ENCODE results near the gene COG5. TPM values are rescaled to one million over a fixed set of nuclear protein-coding genes. Genes with fewer than 3 reads are reported as not detected.

COG5 gene
- 21.0 and 21.8 TPM in 2 replicates for total RNA-seq (2012; rRNA removed)

DNA sequence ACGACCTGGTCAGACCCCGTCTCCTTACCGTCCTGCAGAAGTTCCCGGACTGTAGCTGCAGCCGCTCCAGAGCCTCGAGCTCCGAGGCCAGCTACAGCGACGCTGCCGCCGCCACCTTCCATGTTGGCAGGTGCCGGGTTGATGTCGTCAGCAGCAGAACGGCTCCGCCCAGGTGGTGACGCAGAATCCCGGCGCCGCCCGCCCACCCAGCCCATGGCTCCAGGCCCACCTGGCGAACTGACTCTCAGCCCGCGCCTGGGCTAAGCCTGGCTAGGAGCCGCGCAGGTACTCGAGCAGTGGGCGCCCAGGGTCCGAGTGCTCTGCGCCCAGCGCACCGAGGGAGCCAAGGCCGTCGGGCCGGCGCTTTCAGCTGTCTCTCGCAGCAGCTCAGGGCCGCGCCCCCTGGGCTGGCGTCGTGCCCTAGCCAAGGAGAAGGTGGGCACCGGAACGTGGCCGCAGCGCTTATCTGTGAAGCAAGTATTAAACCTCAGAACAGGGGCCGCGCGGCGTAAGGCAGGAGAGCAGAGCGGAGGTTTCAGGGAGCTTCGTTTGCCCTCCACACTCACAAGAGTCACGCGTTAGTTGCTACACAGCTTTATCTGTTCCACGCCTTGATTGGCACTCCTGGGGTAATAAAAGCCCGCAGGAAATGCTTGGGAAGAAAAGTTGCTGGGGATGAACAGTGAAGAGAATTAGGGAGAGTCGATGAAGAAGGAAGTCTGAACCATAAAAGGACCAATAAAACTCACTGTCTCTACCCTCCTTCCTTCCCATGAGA lies at the start of gene COG5, which contains the start of gene DUS4L:
Gene COG5, minus strand, starts transcription at position 146 of the 778 bp plus-strand sequence. Its CDS starts 24 bp downstream, at position 122.
Gene DUS4L, plus strand, starts transcription at position 197 of the 778 bp plus-strand sequence. CDS start 3,100 bp downstream, outside the sequence.
- H3K4me2 ChIP-seq (ENCODE audit: low read length) = peak within 1 kb of the TSS; percentile 83
- no peaks in the 10 kb centered on the region for H3K27me3 ChIP-seq (ENCODE audit: control insufficient read depth, insufficient read depth, low read length)
- H3K36me3 ChIP-seq (ENCODE audit: insufficient read depth, low read length) = no peaks in the 10 kb centered on the region
- peak within 1 kb of the TSS; percentile 94 for H3K9ac ChIP-seq (ENCODE audit: low read depth, low read length)
- peaks cover 32% of the 10 kb centered on the region for H3K4me1 ChIP-seq (ENCODE audit: control insufficient read depth, insufficient read depth, low read length)
- H3K4me3 ChIP-seq (ENCODE audit: low read length) = peak within 1 kb of the TSS; percentile 99
- H3K9me3 ChIP-seq (replicated peaks; ENCODE audit: low read length) = no peaks in the 10 kb centered on the region

DNA sequence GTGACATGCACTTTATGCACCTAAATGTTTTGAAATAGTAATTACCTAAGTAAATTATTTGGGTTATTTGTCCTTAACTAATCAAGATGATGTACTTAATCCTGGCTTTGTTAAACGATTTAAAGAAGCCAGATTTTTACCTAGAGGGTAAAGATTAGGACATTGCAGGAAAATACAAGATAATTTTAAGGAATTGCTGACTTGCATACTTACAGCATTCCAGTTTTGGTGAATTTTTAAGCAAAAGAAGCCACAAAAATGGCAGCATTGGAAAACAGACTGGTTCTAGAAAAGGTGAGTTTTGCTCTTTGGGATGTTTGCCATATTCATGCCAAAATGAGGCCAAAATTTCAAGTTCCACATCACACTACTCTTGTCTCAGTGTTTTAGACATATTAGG lies 49.7 kb upstream of the COG5 start:
- Histone ChIP-seq H3K4me1 (ENCODE audit: control insufficient read depth, insufficient read depth, low read length) (peaks cover 10% of the 10 kb centered on the region), H3K9me3 (replicated peaks; ENCODE audit: low read length) (no peaks in the 10 kb centered on the region), H3K27me3 (ENCODE audit: control insufficient read depth, insufficient read depth, low read length) (no peaks in the 10 kb centered on the region), H3K4me3 (ENCODE audit: low read length) (no peak overlapping the region), H3K4me2 (ENCODE audit: low read length) (no peak overlapping the region), H3K36me3 (ENCODE audit: insufficient read depth, low read length) (peaks cover 28% of the 10 kb centered on the region), H3K9ac (ENCODE audit: low read depth, low read length) (no peak overlapping the region)

DNA sequence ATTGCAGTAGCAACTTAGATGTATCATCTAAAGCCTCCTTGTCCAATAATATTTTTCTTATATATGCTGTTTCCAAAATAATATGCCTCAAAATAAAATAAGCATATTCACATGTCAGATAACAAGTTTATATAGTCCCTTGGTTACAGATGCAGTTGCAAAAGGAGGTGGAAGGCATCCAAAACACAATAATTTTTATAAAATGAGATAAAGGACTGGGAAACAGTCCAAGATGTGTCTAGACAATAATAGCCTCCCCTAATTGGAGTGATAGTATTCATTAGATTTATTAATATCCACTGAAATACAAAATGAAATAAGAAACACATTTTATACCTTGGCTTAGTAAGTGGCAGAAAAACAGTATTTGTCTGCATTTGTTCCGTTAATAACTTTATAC lies 46.6 kb upstream of the COG5 start:
- Histone ChIP-seq H3K4me2 (ENCODE audit: low read length) (no peak overlapping the region), H3K9me3 (replicated peaks; ENCODE audit: low read length) (no peaks in the 10 kb centered on the region), H3K4me3 (ENCODE audit: low read length) (no peak overlapping the region), H3K9ac (ENCODE audit: low read depth, low read length) (no peak overlapping the region), H3K27me3 (ENCODE audit: control insufficient read depth, insufficient read depth, low read length) (no peaks in the 10 kb centered on the region), H3K36me3 (ENCODE audit: insufficient read depth, low read length) (peaks cover 14% of the 10 kb centered on the region), H3K4me1 (ENCODE audit: control insufficient read depth, insufficient read depth, low read length) (peaks cover 10% of the 10 kb centered on the region)

DNA sequence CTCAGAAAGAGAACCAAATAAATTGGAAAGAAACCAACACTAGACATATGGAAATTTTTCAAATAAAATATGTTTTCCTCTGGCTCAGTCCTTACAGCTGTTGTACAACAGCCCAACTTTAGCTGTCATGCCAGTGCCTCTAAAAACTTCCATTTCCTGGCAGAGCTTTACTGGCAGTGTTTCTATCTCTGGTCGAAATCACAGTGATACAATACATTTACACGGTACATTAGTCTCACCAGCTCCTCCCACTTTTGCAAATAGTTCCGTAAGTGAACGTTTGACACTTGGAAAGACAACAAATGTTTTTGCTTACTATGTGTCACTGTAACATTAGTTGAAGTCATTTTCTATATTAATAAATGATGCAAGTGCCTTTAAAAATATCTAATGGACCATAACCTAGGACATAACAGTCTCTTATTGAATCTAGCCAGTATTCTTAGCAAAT lies 46.1 kb upstream of the COG5 start:
- no peaks in the 10 kb centered on the region for H3K9me3 ChIP-seq (replicated peaks; ENCODE audit: low read length)
- H3K9ac ChIP-seq (ENCODE audit: low read depth, low read length) = no peak overlapping the region
- H3K4me2 ChIP-seq (ENCODE audit: low read length) = no peak overlapping the region
- H3K36me3 ChIP-seq (ENCODE audit: insufficient read depth, low read length) = peaks cover 14% of the 10 kb centered on the region
- no peaks in the 10 kb centered on the region for H3K27me3 ChIP-seq (ENCODE audit: control insufficient read depth, insufficient read depth, low read length)
- no peak overlapping the region for H3K4me3 ChIP-seq (ENCODE audit: low read length)
- peaks cover 10% of the 10 kb centered on the region for H3K4me1 ChIP-seq (ENCODE audit: control insufficient read depth, insufficient read depth, low read length)

GRCh38 chr7:107606303-107606702 lies 42.6 kb upstream of the COG5 start:
- Histone ChIP-seq H3K27me3 (ENCODE audit: control insufficient read depth, insufficient read depth, low read length) (no peaks in the 10 kb centered on the region), H3K4me1 (ENCODE audit: control insufficient read depth, insufficient read depth, low read length) (no peaks in the 10 kb centered on the region), H3K36me3 (ENCODE audit: insufficient read depth, low read length) (peaks cover 21% of the 10 kb centered on the region), H3K4me2 (ENCODE audit: low read length) (no peak overlapping the region), H3K4me3 (ENCODE audit: low read length) (no peak overlapping the region), H3K9ac (ENCODE audit: low read depth, low read length) (no peak overlapping the region), H3K9me3 (replicated peaks; ENCODE audit: low read length) (no peaks in the 10 kb centered on the region)

DNA sequence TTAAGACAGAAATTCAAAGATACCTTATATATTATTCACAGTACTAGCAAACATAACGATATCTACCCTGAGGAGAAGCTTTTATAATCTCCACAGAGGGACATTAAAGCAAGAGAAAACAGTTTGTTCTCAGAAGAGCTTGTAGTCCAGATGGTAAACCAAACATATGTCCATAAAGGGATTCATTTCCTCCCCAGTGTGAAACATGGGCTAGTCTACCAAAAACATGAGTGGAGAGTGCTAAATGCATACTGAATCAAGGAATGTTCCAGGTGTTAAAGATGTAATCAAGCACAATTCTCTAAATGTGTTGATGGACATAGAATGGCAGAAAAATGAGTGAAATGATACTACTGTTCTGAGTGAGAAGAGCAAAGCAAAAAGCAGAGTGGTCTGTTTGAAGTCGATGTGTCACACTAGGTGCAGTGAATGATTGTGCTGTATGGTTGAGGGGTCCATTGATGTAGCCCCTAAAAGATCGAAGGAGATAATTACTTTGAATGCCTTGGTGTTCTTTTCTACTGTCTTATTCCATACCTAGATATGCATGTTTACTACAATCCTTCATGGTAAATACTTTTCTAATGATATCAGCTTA lies 41.6 kb upstream of the COG5 start:
- H3K9me3 ChIP-seq (replicated peaks; ENCODE audit: low read length) = no peaks in the 10 kb centered on the region
- peaks cover 29% of the 10 kb centered on the region for H3K36me3 ChIP-seq (ENCODE audit: insufficient read depth, low read length)
- H3K27me3 ChIP-seq (ENCODE audit: control insufficient read depth, insufficient read depth, low read length) = no peaks in the 10 kb centered on the region
- no peak overlapping the region for H3K4me3 ChIP-seq (ENCODE audit: low read length)
- H3K4me2 ChIP-seq (ENCODE audit: low read length) = no peak overlapping the region
- no peak overlapping the region for H3K9ac ChIP-seq (ENCODE audit: low read depth, low read length)
- H3K4me1 ChIP-seq (ENCODE audit: control insufficient read depth, insufficient read depth, low read length) = no peaks in the 10 kb centered on the region

- no peaks in the 10 kb centered on the region for H3K27me3 ChIP-seq (ENCODE audit: control insufficient read depth, insufficient read depth, low read length)
- H3K9ac ChIP-seq (ENCODE audit: low read depth, low read length) = no peak overlapping the region
- H3K4me3 ChIP-seq (ENCODE audit: low read length) = no peak overlapping the region
- no peaks in the 10 kb centered on the region for H3K9me3 ChIP-seq (replicated peaks; ENCODE audit: low read length)
- peaks cover 6% of the 10 kb centered on the region for H3K4me1 ChIP-seq (ENCODE audit: control insufficient read depth, insufficient read depth, low read length)
- peaks cover 44% of the 10 kb centered on the region for H3K36me3 ChIP-seq (ENCODE audit: insufficient read depth, low read length)
- H3K4me2 ChIP-seq (ENCODE audit: low read length) = no peak overlapping the region
Measured at GRCh38 chr7:107600816-107601215, 37.1 kb upstream of the COG5 start.

- Histone ChIP-seq H3K9me3 (replicated peaks; ENCODE audit: low read length) (no peaks in the 10 kb centered on the region), H3K4me1 (ENCODE audit: control insufficient read depth, insufficient read depth, low read length) (peaks cover 17% of the 10 kb centered on the region), H3K9ac (ENCODE audit: low read depth, low read length) (no peak overlapping the region), H3K27me3 (ENCODE audit: control insufficient read depth, insufficient read depth, low read length) (no peaks in the 10 kb centered on the region), H3K36me3 (ENCODE audit: insufficient read depth, low read length) (peaks cover 44% of the 10 kb centered on the region), H3K4me3 (ENCODE audit: low read length) (no peak overlapping the region), H3K4me2 (ENCODE audit: low read length) (no peak overlapping the region)
Measured at GRCh38 chr7:107599262-107599661, 35.5 kb upstream of the COG5 start.

GRCh38 chr7:107597953-107598352 lies 34.2 kb upstream of the COG5 start:
- Histone ChIP-seq H3K36me3 (ENCODE audit: insufficient read depth, low read length) (peaks cover 39% of the 10 kb centered on the region), H3K4me2 (ENCODE audit: low read length) (no peak overlapping the region), H3K27me3 (ENCODE audit: control insufficient read depth, insufficient read depth, low read length) (no peaks in the 10 kb centered on the region), H3K9me3 (replicated peaks; ENCODE audit: low read length) (no peaks in the 10 kb centered on the region), H3K4me1 (ENCODE audit: control insufficient read depth, insufficient read depth, low read length) (peaks cover 17% of the 10 kb centered on the region), H3K9ac (ENCODE audit: low read depth, low read length) (no peak overlapping the region), H3K4me3 (ENCODE audit: low read length) (no peak overlapping the region)

GRCh38 chr7:107597582-107597916 lies 33.8 kb upstream of the COG5 start:
- Histone ChIP-seq H3K4me2 (ENCODE audit: low read length) (no peak overlapping the region), H3K36me3 (ENCODE audit: insufficient read depth, low read length) (peaks cover 39% of the 10 kb centered on the region), H3K9me3 (replicated peaks; ENCODE audit: low read length) (no peaks in the 10 kb centered on the region), H3K4me1 (ENCODE audit: control insufficient read depth, insufficient read depth, low read length) (peaks cover 17% of the 10 kb centered on the region), H3K27me3 (ENCODE audit: control insufficient read depth, insufficient read depth, low read length) (no peaks in the 10 kb centered on the region), H3K9ac (ENCODE audit: low read depth, low read length) (no peak overlapping the region), H3K4me3 (ENCODE audit: low read length) (no peak overlapping the region)

GRCh38 chr7:107596881-107597581 lies 33.3 kb upstream of the COG5 start:
- no peaks in the 10 kb centered on the region for H3K27me3 ChIP-seq (ENCODE audit: control insufficient read depth, insufficient read depth, low read length)
- H3K36me3 ChIP-seq (ENCODE audit: insufficient read depth, low read length) = peaks cover 36% of the 10 kb centered on the region
- no peak overlapping the region for H3K4me3 ChIP-seq (ENCODE audit: low read length)
- H3K9ac ChIP-seq (ENCODE audit: low read depth, low read length) = no peak overlapping the region
- peaks cover 17% of the 10 kb centered on the region for H3K4me1 ChIP-seq (ENCODE audit: control insufficient read depth, insufficient read depth, low read length)
- H3K4me2 ChIP-seq (ENCODE audit: low read length) = no peak overlapping the region
- no peaks in the 10 kb centered on the region for H3K9me3 ChIP-seq (replicated peaks; ENCODE audit: low read length)

All from skeletal muscle satellite cell (primary cell).